ENCODE results near the gene CLTB.

The CLTB gene

DNA sequence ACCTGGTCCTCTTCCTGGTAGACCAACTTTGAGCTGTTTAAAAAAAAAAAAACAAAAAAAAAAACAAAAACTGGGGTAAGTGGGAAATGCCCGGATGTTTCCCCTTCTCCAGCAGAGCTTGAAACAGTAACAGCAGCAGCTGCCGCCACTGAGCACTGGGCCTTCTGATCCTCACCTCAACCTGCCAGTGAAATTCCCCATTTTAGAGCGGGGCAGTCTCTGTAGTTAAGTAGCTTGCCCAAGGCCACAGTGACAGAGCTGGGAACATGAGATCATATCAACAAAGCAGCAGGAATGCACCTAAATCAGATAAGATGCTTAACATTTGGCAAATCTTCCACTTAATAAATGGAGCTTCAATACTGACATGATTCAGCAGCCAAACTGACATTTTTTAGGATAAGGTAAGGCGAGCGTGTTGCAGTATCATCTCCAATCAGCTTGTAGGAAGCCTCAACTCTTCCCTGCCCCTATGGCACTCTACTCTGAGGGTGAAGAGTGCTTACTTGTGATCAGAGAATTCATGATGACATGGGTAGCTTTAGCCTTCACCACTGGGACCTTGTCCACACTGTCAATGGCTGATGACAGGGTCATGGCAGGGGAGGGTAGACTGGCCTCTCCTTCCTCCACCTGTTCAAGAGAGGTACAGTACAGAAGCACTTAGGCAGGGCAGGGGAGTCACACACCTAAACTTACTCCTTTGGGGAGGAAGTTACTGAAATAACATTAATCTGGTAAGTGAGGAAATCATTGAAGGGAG is 64.0 kb downstream of the CLTB start:
- Histone ChIP-seq H3K4me3 (ENCODE audit: severe bottlenecking) (no peak overlapping the region), H3K36me3 (ENCODE audit: low read depth) (peaks cover 99% of the 10 kb centered on the region)
- ATAC-seq (ENCODE audit: low read depth), result no peak

DNA sequence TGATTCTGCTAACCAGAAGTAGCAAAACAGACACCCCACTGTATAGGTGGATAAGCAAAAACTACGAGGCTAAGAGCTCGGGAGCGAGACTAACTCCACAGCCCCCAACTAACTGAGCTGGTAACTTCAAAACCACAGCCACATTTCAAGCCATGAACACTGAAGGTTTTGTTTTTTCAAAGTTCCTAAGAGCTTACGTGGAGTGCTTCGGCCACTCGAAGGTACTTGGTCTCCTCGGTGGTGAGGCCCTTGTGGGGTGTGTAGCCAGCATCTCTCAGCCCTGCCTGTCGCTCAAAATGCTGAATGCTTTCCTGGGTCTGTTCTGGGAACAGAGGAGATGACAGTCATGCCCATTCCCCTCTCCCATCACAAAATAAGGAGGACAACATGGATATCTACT is 65.9 kb downstream of the CLTB start:
- Histone ChIP-seq H3K9me3 (ENCODE audit: severe bottlenecking) (no peaks in the 10 kb centered on the region), H3K27me3 (ENCODE audit: insufficient read depth, poor library complexity, severe bottlenecking) (no peaks in the 10 kb centered on the region), H3K4me1 (ENCODE audit: insufficient read depth, poor library complexity, severe bottlenecking) (no peaks in the 10 kb centered on the region), H3K27ac (ENCODE audit: poor library complexity, severe bottlenecking) (no peak overlapping the region), H3K36me3 (ENCODE audit: low read depth) (peaks cover 99% of the 10 kb centered on the region), H3K4me3 (ENCODE audit: severe bottlenecking) (no peak overlapping the region)
- ATAC-seq (ENCODE audit: low read depth) (no peak), DNase-seq (ENCODE audit: low spot score) (no peak)
- TF ChIP-seq, protein P1, sequence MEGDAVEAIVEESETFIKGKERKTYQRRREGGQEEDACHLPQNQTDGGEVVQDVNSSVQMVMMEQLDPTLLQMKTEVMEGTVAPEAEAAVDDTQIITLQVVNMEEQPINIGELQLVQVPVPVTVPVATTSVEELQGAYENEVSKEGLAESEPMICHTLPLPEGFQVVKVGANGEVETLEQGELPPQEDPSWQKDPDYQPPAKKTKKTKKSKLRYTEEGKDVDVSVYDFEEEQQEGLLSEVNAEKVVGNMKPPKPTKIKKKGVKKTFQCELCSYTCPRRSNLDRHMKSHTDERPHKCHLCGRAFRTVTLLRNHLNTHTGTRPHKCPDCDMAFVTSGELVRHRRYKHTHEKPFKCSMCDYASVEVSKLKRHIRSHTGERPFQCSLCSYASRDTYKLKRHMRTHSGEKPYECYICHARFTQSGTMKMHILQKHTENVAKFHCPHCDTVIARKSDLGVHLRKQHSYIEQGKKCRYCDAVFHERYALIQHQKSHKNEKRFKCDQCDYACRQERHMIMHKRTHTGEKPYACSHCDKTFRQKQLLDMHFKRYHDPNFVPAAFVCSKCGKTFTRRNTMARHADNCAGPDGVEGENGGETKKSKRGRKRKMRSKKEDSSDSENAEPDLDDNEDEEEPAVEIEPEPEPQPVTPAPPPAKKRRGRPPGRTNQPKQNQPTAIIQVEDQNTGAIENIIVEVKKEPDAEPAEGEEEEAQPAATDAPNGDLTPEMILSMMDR (IDR thresholded peaks at IDR 0.05; ENCODE audit: poor library complexity, severe bottlenecking), result no peak

More for the DNA sequence above, 64.0 kb downstream of the CLTB start:
- Histone ChIP-seq H3K27ac (ENCODE audit: poor library complexity, severe bottlenecking) (no peak overlapping the region), H3K4me1 (ENCODE audit: insufficient read depth, poor library complexity, severe bottlenecking) (no peaks in the 10 kb centered on the region), H3K9me3 (ENCODE audit: severe bottlenecking) (no peaks in the 10 kb centered on the region), H3K27me3 (ENCODE audit: insufficient read depth, poor library complexity, severe bottlenecking) (no peaks in the 10 kb centered on the region)
- TF ChIP-seq, protein P1 (IDR thresholded peaks at IDR 0.05; ENCODE audit: poor library complexity, severe bottlenecking), result no peak
- no peak for DNase-seq (ENCODE audit: low spot score)

DNA sequence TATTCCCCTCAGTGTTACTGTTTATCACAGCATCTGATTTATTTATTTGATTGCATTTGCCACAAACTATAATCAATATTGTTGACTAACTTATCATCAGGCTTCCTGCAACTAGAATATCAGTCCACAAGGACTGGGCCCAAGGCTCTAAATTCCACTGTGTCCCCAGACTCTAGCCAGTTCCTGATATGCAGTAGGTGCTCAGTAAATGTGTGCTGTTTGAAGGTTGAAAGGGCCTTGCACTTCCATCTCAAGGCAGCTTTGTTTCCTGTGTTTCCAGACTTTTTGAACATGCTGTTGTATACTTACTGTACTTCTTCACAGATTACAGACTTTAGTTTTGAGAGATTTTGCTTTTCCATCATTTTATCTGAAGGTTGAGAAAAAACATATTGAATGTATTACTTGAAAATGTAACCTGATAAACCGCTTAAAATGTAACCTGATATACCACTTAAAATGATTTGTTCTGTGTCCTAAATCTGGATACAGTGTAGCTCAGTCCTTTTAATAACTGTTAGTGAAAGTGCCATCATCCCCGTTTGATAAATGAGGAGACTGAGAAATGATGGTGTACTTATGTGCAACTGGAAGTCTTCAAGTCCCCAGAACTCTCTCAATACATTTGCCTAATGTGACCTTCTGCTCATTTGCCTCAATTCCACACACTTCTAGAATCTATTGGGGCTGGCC is 73.4 kb downstream of the CLTB start:
- H3K36me3 ChIP-seq (ENCODE audit: low read depth), result peaks cover 50% of the 10 kb centered on the region
- H3K27ac ChIP-seq (ENCODE audit: poor library complexity, severe bottlenecking), result no peak overlapping the region
- DNase-seq (ENCODE audit: low spot score) (no peak), ATAC-seq (ENCODE audit: low read depth) (no peak)
- H3K9me3 ChIP-seq (ENCODE audit: severe bottlenecking), result no peaks in the 10 kb centered on the region
- no peaks in the 10 kb centered on the region for H3K27me3 ChIP-seq (ENCODE audit: insufficient read depth, poor library complexity, severe bottlenecking)
- H3K4me3 ChIP-seq (ENCODE audit: severe bottlenecking), result no peak overlapping the region
- no peaks in the 10 kb centered on the region for H3K4me1 ChIP-seq (ENCODE audit: insufficient read depth, poor library complexity, severe bottlenecking)
- TF ChIP-seq, protein P1 (IDR thresholded peaks at IDR 0.05; ENCODE audit: poor library complexity, severe bottlenecking), result no peak
